Mesenchymal stem cell (in vitro differentiated cells and primary cell): Measurements from ENCODE around the gene STAG1.

ENCODE experiments used
- DNase-seq: peaks from one replicate; pipeline ENCODE4 v3.0.0-alpha.2; 2013
- H2AFZ ChIP-seq: one replicate; pipeline ENCODE4 v1.6.1; 2013; ENCODE audit warnings: low read depth, mild to moderate bottlenecking, control low read depth, inconsistent platforms, low read length, moderate library complexity
- H2AK5ac ChIP-seq: 2 replicates; pipeline ENCODE4 v1.6.1; 2013; ENCODE audit warnings: low read length, moderate library complexity, mild to moderate bottlenecking, inconsistent platforms; ENCODE audit not compliant: severe bottlenecking
- H2BK120ac ChIP-seq: one replicate; pipeline ENCODE4 v1.6.1; 2013; ENCODE audit warnings: low read depth, mild to moderate bottlenecking, inconsistent platforms, low read length, moderate library complexity
- H2BK12ac ChIP-seq, 2 experiments: one replicate each; pipeline ENCODE4 v1.6.1; 2013; ENCODE audit warnings: inconsistent platforms in 2 of 2, low read length in 2 of 2, mild to moderate bottlenecking in 2 of 2, moderate library complexity in 2 of 2, control low read depth in 1 of 2
- H2BK15ac ChIP-seq: one replicate; pipeline ENCODE4 v1.6.1; 2013; ENCODE audit warnings: mild to moderate bottlenecking, low read depth, inconsistent platforms; ENCODE audit not compliant: poor library complexity, severe bottlenecking
- H2BK5ac ChIP-seq: 2 replicates; pipeline ENCODE4 v1.6.1; 2013; ENCODE audit warnings: low read depth, mild to moderate bottlenecking, low read length, control low read depth, inconsistent platforms; ENCODE audit not compliant: poor library complexity, severe bottlenecking
- H3K14ac ChIP-seq, 2 experiments: one replicate each; pipeline ENCODE4 v1.6.1; 2013; ENCODE audit warnings: inconsistent platforms in 2 of 2, low read length in 2 of 2, control low read depth in 1 of 2, mild to moderate bottlenecking in 1 of 2, moderate library complexity in 1 of 2
- H3K18ac ChIP-seq, 2 experiments: one replicate each; pipeline ENCODE4 v1.6.1; 2013; ENCODE audit warnings: inconsistent platforms in 2 of 2, low read length in 2 of 2, control low read depth in 1 of 2, low read depth in 1 of 2, mild to moderate bottlenecking in 1 of 2
- H3K23ac ChIP-seq, 2 experiments: one replicate each; pipeline ENCODE4 v1.6.1; 2013; ENCODE audit warnings: inconsistent platforms in 2 of 2, low read length in 2 of 2, mild to moderate bottlenecking in 2 of 2, moderate library complexity in 2 of 2, control low read depth in 1 of 2
- H3K27ac ChIP-seq: 2 replicates; pipeline ENCODE4 v1.5.1; 2013; ENCODE audit warnings: mild to moderate bottlenecking, moderate library complexity, low read length, control low read depth, inconsistent platforms; ENCODE audit not compliant: poor library complexity, severe bottlenecking
- H3K27me3 ChIP-seq, 2 experiments: 2 replicates each; pipeline versions ENCODE4 v1.6.1 to v1.7.0; 2013; ENCODE audit warnings: low read length in 2 of 2, mild to moderate bottlenecking in 2 of 2, moderate library complexity in 2 of 2, control low read depth in 1 of 2, inconsistent platforms in 1 of 2; ENCODE audit not compliant: control insufficient read depth in 1 of 2, insufficient read depth in 1 of 2
- H3K36me3 ChIP-seq, 2 experiments: 2 replicates each; pipeline versions ENCODE4 v1.6.1 to v1.7.0; 2013; ENCODE audit warnings: low read length in 2 of 2, control low read depth in 1 of 2, inconsistent platforms in 1 of 2, low read depth in 1 of 2, mild to moderate bottlenecking in 1 of 2; ENCODE audit not compliant: insufficient read depth in 2 of 2, control insufficient read depth in 1 of 2
- H3K4ac ChIP-seq, 2 experiments: one replicate each; pipeline ENCODE4 v1.6.1; 2013; ENCODE audit warnings: inconsistent platforms in 2 of 2, low read length in 2 of 2, mild to moderate bottlenecking in 2 of 2, moderate library complexity in 2 of 2, control low read depth in 1 of 2, low read depth in 1 of 2
- H3K4me1 ChIP-seq: 2 replicates; pipeline ENCODE4 v1.6.1; 2013; ENCODE audit warnings: low read depth, low read length, control low read depth; ENCODE audit not compliant: control insufficient read depth, insufficient read depth
- H3K4me2 ChIP-seq: 2 replicates; pipeline ENCODE4 v1.6.1; 2013; ENCODE audit warnings: low read length, mild to moderate bottlenecking, inconsistent platforms; ENCODE audit not compliant: poor library complexity, severe bottlenecking
- H3K4me3 ChIP-seq, 2 experiments: 2 replicates each; pipeline versions ENCODE4 v1.5.1 to v1.7.0; 2013; ENCODE audit warnings: low read length in 2 of 2, mild to moderate bottlenecking in 2 of 2, control low read depth in 1 of 2, low read depth in 1 of 2; ENCODE audit not compliant: insufficient read depth in 1 of 2
- H3K79me1 ChIP-seq: replicated peaks from 2 replicates; pipeline ENCODE4 v1.6.1; 2013; ENCODE audit warnings: mild to moderate bottlenecking, control low read depth, low read length, inconsistent platforms; ENCODE audit not compliant: poor library complexity, severe bottlenecking
- H3K9ac ChIP-seq: 2 replicates; pipeline ENCODE4 v1.7.0; 2013; ENCODE audit warnings: mild to moderate bottlenecking, low read length, moderate library complexity
- H3K9me3 ChIP-seq: 2 replicates; pipeline ENCODE4 v1.7.0; 2013; ENCODE audit warnings: mild to moderate bottlenecking, low read length; ENCODE audit not compliant: control insufficient read depth
- H4K8ac ChIP-seq: one replicate; pipeline ENCODE4 v1.6.1; 2013; ENCODE audit warnings: inconsistent platforms, mild to moderate bottlenecking, low read length, moderate library complexity
- H4K91ac ChIP-seq: one replicate; pipeline ENCODE4 v1.6.1; 2013; ENCODE audit warnings: mild to moderate bottlenecking, low read length, inconsistent platforms
- WGBS: methylation state at CpG from one replicate; pipeline ENCODE4 v1.1.7; 2013; ENCODE audit warnings: mixed read lengths; 5-methylcytosine and 5-hydroxymethylcytosine counted together

STAG1 gene

GRCh38 chr3:136535906-136536305, 216.3 kb downstream of the STAG1 start:
- no peak overlapping the region for H2BK12ac ChIP-seq
- H3K27ac ChIP-seq: no peak overlapping the region
- H2BK120ac ChIP-seq: no peak overlapping the region
- H2BK5ac ChIP-seq: no peak overlapping the region
- no peak for DNase-seq
- H2AFZ ChIP-seq: no peak overlapping the region
- H3K4me2 ChIP-seq: no peak overlapping the region
- peaks cover 10% of the 10 kb centered on the region for H3K9me3 ChIP-seq
- H3K4me1 ChIP-seq: no peaks in the 10 kb centered on the region
- no CpG with 5 or more reads among the region's 3 CpGs for WGBS
- H3K4ac ChIP-seq: no peak overlapping the region
- H3K4me3 ChIP-seq: no peak overlapping the region
- peaks cover 0 to 40% of the 10 kb centered on the region in 2 experiments for H3K36me3 ChIP-seq
- no peak overlapping the region for H2AK5ac ChIP-seq
- H4K91ac ChIP-seq: no peak overlapping the region
- no peak overlapping the region for H3K18ac ChIP-seq
- no peak overlapping the region for H4K8ac ChIP-seq
- no peak overlapping the region for H2BK15ac ChIP-seq
- no peak overlapping the region for H3K14ac ChIP-seq
- peaks cover 8% of the 10 kb centered on the region for H3K79me1 ChIP-seq
- H3K27me3 ChIP-seq: no peaks in the 10 kb centered on the region
- H3K9ac ChIP-seq: no peak overlapping the region
- H3K23ac ChIP-seq: no peak overlapping the region

GRCh38 chr3:136532766-136533165, 219.4 kb downstream of the STAG1 start:
- Histone ChIP-seq H3K23ac (no peak overlapping the region), H3K4ac (no peak overlapping the region), H3K14ac (no peak overlapping the region), H3K79me1 (peaks cover 15% of the 10 kb centered on the region), H3K18ac (no peak overlapping the region), H2AFZ (no peak overlapping the region), H3K36me3 (peaks cover 0 to 39% of the 10 kb centered on the region in 2 experiments), H2AK5ac (no peak overlapping the region), H3K27ac (no peak overlapping the region), H3K4me2 (no peak overlapping the region), H4K8ac (no peak overlapping the region), H3K4me1 (no peaks in the 10 kb centered on the region), H2BK5ac (no peak overlapping the region), H3K9ac (no peak overlapping the region), H3K9me3 (peaks cover 10% of the 10 kb centered on the region), H3K4me3 (no peak overlapping the region), H4K91ac (no peak overlapping the region), H2BK15ac (no peak overlapping the region), H2BK12ac (no peak overlapping the region), H2BK120ac (no peak overlapping the region), H3K27me3 (no peaks in the 10 kb centered on the region)
- DNase-seq: no peak
- WGBS: no CpG with 5 or more reads among the region's 1 CpG

- H3K36me3 ChIP-seq: peaks cover 4 to 26% of the 10 kb centered on the region in 2 experiments
- no peak overlapping the region for H2AFZ ChIP-seq
- no peak overlapping the region for H3K4me2 ChIP-seq
- no peak overlapping the region for H3K27ac ChIP-seq
- H3K23ac ChIP-seq: no peak overlapping the region
- H4K91ac ChIP-seq: no peak overlapping the region
- no peaks in the 10 kb centered on the region for H3K27me3 ChIP-seq
- no peak overlapping the region for H2BK5ac ChIP-seq
- no peak for DNase-seq
- no peak overlapping the region for H2BK120ac ChIP-seq
- H3K4me3 ChIP-seq: no peak overlapping the region
- H3K9me3 ChIP-seq: no peaks in the 10 kb centered on the region
- no peak overlapping the region for H2BK15ac ChIP-seq
- H3K4ac ChIP-seq: no peak overlapping the region
- H4K8ac ChIP-seq: no peak overlapping the region
- no peak overlapping the region for H2AK5ac ChIP-seq
- H3K4me1 ChIP-seq: no peaks in the 10 kb centered on the region
- H3K79me1 ChIP-seq: peaks cover 7% of the 10 kb centered on the region
- H3K18ac ChIP-seq: no peak overlapping the region
- no peak overlapping the region for H2BK12ac ChIP-seq
- 100% methylated on average over 1 of the region's 2 CpGs for WGBS
- H3K9ac ChIP-seq: no peak overlapping the region
- no peak overlapping the region for H3K14ac ChIP-seq
Observed at GRCh38 chr3:136518102-136518501, 234.1 kb downstream of the STAG1 start.

GRCh38 chr3:136516656-136517055, 235.5 kb downstream of the STAG1 start:
- 98% methylated on average over 2 of the region's 3 CpGs for WGBS
- H3K4me1 ChIP-seq: no peaks in the 10 kb centered on the region
- H4K91ac ChIP-seq: no peak overlapping the region
- no peak overlapping the region for H3K27ac ChIP-seq
- H2AFZ ChIP-seq: no peak overlapping the region
- no peak overlapping the region for H3K4ac ChIP-seq
- H2BK15ac ChIP-seq: no peak overlapping the region
- no peak overlapping the region for H3K4me2 ChIP-seq
- no peak overlapping the region for H2BK120ac ChIP-seq
- H2AK5ac ChIP-seq: no peak overlapping the region
- H3K9ac ChIP-seq: no peak overlapping the region
- H3K14ac ChIP-seq: no peak overlapping the region
- H2BK5ac ChIP-seq: no peak overlapping the region
- no peak overlapping the region for H4K8ac ChIP-seq
- DNase-seq: no peak
- H3K36me3 ChIP-seq: peaks cover 4 to 26% of the 10 kb centered on the region in 2 experiments
- H3K9me3 ChIP-seq: no peaks in the 10 kb centered on the region
- H3K27me3 ChIP-seq: no peaks in the 10 kb centered on the region
- peaks cover 10% of the 10 kb centered on the region for H3K79me1 ChIP-seq
- H2BK12ac ChIP-seq: no peak overlapping the region
- H3K4me3 ChIP-seq: no peak overlapping the region
- H3K23ac ChIP-seq: no peak overlapping the region
- H3K18ac ChIP-seq: no peak overlapping the region
